Stimulated activated CD4-positive, alpha-beta T cell treated with anti-CD3 and anti-CD28 coated beads, Interleukin-4, amount 100 ng/mL, for 1 hour (primary cell): ENCODE measurements around the gene ZNF121.

ENCODE experiments used
- DNase-seq: peaks from one replicate; pipeline ENCODE4 v3.0.0-alpha.2; 2020

The ZNF121 gene

GRCh38 chr19:9538183-9539058, 45.9 kb downstream of the ZNF121 start, which contains the start of gene ZNF426:
ZNF426 (minus strand) TSS chr19:9538645; CDS start chr19:9536232, 2,413 bp downstream.
- DNase-seq = peak; percentile 87

- DNase-seq = no peak
These were observed 48.4 kb downstream of the ZNF121 start for GRCh38 chr19:9535934-9536333.

- no peak for DNase-seq
These were observed 52.4 kb downstream of the ZNF121 start for GRCh38 chr19:9531933-9532332.

GRCh38 chr19:9528757-9529336, 55.5 kb downstream of the ZNF121 start:
- DNase-seq = no peak

GRCh38 chr19:9523885-9524474, 60.3 kb downstream of the ZNF121 start:
- no peak for DNase-seq
